GM23338 (cell line): Measurements from ENCODE around the gene PAIP1.

Experiments used
- CREB1 ChIP-seq: fragments of 250-450 bp; sonication (Bioruptor Pico); IDR thresholded peaks from 2 replicates; pipeline ENCODE4 v1.5.0; 2020; ENCODE audit warnings: low read depth, mild to moderate bottlenecking, moderate library complexity
- EZH2 ChIP-seq: fragments of 200-600 bp; sonication (generic); IDR thresholded peaks from one replicate; pipeline ENCODE4 v1.8.0; 2017; ENCODE audit warnings: antibody characterized with exemption, mild to moderate bottlenecking, low read depth; ENCODE audit not compliant: unreplicated experiment
- EZH2phosphoT487 ChIP-seq: fragments of 200-600 bp; sonication (generic); IDR thresholded peaks from one replicate; pipeline ENCODE4 v1.8.1; 2018; ENCODE audit warnings: antibody characterized with exemption; ENCODE audit not compliant: unreplicated experiment
- JUNB ChIP-seq: IDR thresholded peaks from one replicate; pipeline ENCODE4 v1.6.1; 2016; ENCODE audit warnings: antibody characterized with exemption; ENCODE audit not compliant: unreplicated experiment
- NANOG ChIP-seq: IDR thresholded peaks from 2 replicates; pipeline ENCODE4 v1.6.1; 2016; ENCODE audit warnings: antibody characterized with exemption, borderline replicate concordance
- POLR2AphosphoS5 ChIP-seq: IDR thresholded peaks from 2 replicates; pipeline ENCODE4 v1.6.1; 2016; ENCODE audit warnings: antibody characterized with exemption, low read depth
- TF ChIP-seq, protein P1 (sequence below), 2 experiments: fragments of 200-600 bp in 1 of 2; sonication (generic) in 1 of 2; conservative IDR thresholded peaks; 2 replicates each; pipeline versions ENCODE4 v1.5.1 to v1.6.1; 2016 to 2017; ENCODE audit warnings: antibody characterized with exemption in 2 of 2, low read depth in 2 of 2, mild to moderate bottlenecking in 2 of 2, moderate library complexity in 1 of 2
- TF ChIP-seq, protein P2 (sequence below): IDR thresholded peaks from one replicate; pipeline ENCODE4 v1.6.1; 2018; ENCODE audit warnings: antibody characterized with exemption; ENCODE audit not compliant: unreplicated experiment

GRCh38 chr5:43515678-43516048 lies 41.2 kb downstream of the PAIP1 start:
- no peak for TF ChIP-seq EZH2
- TF ChIP-seq, protein P1, sequence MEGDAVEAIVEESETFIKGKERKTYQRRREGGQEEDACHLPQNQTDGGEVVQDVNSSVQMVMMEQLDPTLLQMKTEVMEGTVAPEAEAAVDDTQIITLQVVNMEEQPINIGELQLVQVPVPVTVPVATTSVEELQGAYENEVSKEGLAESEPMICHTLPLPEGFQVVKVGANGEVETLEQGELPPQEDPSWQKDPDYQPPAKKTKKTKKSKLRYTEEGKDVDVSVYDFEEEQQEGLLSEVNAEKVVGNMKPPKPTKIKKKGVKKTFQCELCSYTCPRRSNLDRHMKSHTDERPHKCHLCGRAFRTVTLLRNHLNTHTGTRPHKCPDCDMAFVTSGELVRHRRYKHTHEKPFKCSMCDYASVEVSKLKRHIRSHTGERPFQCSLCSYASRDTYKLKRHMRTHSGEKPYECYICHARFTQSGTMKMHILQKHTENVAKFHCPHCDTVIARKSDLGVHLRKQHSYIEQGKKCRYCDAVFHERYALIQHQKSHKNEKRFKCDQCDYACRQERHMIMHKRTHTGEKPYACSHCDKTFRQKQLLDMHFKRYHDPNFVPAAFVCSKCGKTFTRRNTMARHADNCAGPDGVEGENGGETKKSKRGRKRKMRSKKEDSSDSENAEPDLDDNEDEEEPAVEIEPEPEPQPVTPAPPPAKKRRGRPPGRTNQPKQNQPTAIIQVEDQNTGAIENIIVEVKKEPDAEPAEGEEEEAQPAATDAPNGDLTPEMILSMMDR (conservative IDR thresholded peaks at IDR 0.05; ENCODE audit: low read depth in 2 of 2) = no peak
- TF ChIP-seq, protein P2, sequence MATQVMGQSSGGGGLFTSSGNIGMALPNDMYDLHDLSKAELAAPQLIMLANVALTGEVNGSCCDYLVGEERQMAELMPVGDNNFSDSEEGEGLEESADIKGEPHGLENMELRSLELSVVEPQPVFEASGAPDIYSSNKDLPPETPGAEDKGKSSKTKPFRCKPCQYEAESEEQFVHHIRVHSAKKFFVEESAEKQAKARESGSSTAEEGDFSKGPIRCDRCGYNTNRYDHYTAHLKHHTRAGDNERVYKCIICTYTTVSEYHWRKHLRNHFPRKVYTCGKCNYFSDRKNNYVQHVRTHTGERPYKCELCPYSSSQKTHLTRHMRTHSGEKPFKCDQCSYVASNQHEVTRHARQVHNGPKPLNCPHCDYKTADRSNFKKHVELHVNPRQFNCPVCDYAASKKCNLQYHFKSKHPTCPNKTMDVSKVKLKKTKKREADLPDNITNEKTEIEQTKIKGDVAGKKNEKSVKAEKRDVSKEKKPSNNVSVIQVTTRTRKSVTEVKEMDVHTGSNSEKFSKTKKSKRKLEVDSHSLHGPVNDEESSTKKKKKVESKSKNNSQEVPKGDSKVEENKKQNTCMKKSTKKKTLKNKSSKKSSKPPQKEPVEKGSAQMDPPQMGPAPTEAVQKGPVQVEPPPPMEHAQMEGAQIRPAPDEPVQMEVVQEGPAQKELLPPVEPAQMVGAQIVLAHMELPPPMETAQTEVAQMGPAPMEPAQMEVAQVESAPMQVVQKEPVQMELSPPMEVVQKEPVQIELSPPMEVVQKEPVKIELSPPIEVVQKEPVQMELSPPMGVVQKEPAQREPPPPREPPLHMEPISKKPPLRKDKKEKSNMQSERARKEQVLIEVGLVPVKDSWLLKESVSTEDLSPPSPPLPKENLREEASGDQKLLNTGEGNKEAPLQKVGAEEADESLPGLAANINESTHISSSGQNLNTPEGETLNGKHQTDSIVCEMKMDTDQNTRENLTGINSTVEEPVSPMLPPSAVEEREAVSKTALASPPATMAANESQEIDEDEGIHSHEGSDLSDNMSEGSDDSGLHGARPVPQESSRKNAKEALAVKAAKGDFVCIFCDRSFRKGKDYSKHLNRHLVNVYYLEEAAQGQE = no peak
- no peak for TF ChIP-seq POLR2AphosphoS5
- no peak for TF ChIP-seq EZH2phosphoT487
- no peak for TF ChIP-seq NANOG
- TF ChIP-seq CREB1 = no peak
- TF ChIP-seq JUNB = no peak
